ENCODE data around the gene GLTPD2.
A peak's percentile ranks its signal among the peaks of the same experiment; 100 is the strongest.

The GLTPD2 gene

GRCh38 chr17:4837471-4838308 lies 48.9 kb downstream of the GLTPD2 start:
- no peak overlapping the region for H3K4me3 ChIP-seq
- H3K27ac ChIP-seq: peak overlapping the region in 8 of 21 experiments; percentile 3 to 95 (median 41)

GRCh38 chr17:4838309-4838785 lies 49.6 kb downstream of the GLTPD2 start:
- H3K27ac ChIP-seq: peak overlapping the region in 4 of 21 experiments; percentile 3 to 95 (median 8)
- H3K4me3 ChIP-seq: no peak overlapping the region

- H3K27ac ChIP-seq: peak overlapping the region in 2 of 21 experiments; percentile 24 to 59
- no peak overlapping the region for H3K4me3 ChIP-seq
Measured at GRCh38 chr17:4839221-4839620, 50.5 kb downstream of the GLTPD2 start.
